Fibroblast of pulmonary artery (primary cell): Measurements from ENCODE around the gene ATF6B.

Source experiments
- DNase-seq: peaks from one replicate; pipeline ENCODE4 v3.0.0-alpha.2; 2010; ENCODE audit warnings: low read depth
- H3K4me3 ChIP-seq: replicated peaks from 2 replicates; pipeline ENCODE4 v1.5.1; 2011; ENCODE audit warnings: low read depth, mild to moderate bottlenecking, control low read depth, low read length, moderate library complexity
- CTCF ChIP-seq: IDR thresholded peaks from 2 replicates; pipeline ENCODE4 v1.5.1; 2011; ENCODE audit warnings: mild to moderate bottlenecking, control low read depth, low read length, inconsistent platforms; ENCODE audit errors: missing control alignments

The ATF6B gene

GRCh38 chr6:32154514-32155161, 26.6 kb upstream of the ATF6B start:
- peak; percentile 72 for DNase-seq
- peak; percentile 52 for TF ChIP-seq CTCF
- H3K4me3 ChIP-seq = peak overlapping the region; percentile 96

GRCh38 chr6:32153564-32154513, 25.8 kb upstream of the ATF6B start, which contains the start of gene PPT2:
Gene PPT2 (plus strand): TSS chr6:32154141. CDS start chr6:32154595, 454 bp downstream.
- DNase-seq = peak; percentile 97
- peak; percentile 21 for TF ChIP-seq CTCF
- peak within 1 kb of the TSS; percentile 96 for H3K4me3 ChIP-seq

- H3K4me3 ChIP-seq = peak overlapping the region; percentile 96
- peak; percentile 29 for DNase-seq
- no peak for TF ChIP-seq CTCF
Measured at GRCh38 chr6:32152769-32153563, 24.9 kb upstream of the ATF6B start.

- no peak for TF ChIP-seq CTCF
- DNase-seq = no peak
- peak within 1 kb of the TSS; percentile 96 for H3K4me3 ChIP-seq
Measured at GRCh38 chr6:32151863-32152768, 24.1 kb upstream of the ATF6B start, which contains the start of gene PRRT1. Gene PRRT1 (minus strand): TSS chr6:32151939. CDS start chr6:32151827, 112 bp downstream.

- no peak for TF ChIP-seq CTCF
- no peak for DNase-seq
- H3K4me3 ChIP-seq = peak overlapping the region; percentile 96
Measured at GRCh38 chr6:32151181-32151862, 23.3 kb upstream of the ATF6B start.
